ENCODE data around the gene IVNS1ABP.

DNA sequence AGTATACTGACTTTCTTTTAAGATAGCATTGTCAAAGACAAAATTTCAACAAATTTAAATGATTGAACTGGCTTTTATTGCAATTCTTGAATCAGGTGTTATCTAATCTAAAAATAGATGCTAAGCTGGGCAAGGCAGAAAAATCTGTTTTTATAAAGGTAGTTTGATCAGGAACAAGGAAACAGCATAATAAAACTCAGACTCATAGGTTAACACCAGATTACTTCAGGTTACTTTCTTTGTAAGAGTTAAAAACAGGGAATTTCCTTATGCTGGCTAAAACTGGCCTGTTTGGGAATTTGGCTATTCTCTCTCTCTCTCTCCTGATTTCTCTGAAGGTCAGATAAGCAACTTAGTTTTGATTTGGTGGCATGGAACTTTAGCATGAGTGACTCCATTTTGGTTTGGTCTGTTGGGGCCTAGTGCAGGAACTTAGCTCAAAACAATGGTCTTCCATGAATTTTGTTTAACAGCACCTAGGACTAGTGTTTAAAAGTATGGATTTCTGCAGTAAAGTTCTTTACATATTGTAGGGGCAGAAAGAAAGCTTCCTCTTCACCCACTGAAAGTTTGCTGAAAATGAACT lies 24.2 kb upstream of the IVNS1ABP start:
- TF ChIP-seq, protein P1, sequence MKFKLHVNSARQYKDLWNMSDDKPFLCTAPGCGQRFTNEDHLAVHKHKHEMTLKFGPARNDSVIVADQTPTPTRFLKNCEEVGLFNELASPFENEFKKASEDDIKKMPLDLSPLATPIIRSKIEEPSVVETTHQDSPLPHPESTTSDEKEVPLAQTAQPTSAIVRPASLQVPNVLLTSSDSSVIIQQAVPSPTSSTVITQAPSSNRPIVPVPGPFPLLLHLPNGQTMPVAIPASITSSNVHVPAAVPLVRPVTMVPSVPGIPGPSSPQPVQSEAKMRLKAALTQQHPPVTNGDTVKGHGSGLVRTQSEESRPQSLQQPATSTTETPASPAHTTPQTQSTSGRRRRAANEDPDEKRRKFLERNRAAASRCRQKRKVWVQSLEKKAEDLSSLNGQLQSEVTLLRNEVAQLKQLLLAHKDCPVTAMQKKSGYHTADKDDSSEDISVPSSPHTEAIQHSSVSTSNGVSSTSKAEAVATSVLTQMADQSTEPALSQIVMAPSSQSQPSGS (CRISPR knock-in tag; IDR thresholded peaks at IDR 0.05) = no peak
- TF ChIP-seq SIN3A (IDR thresholded peaks at IDR 0.05; ENCODE audit: borderline replicate concordance, low read depth, low read length) (no peak), POLR2AphosphoS5 (IDR thresholded peaks at IDR 0.05; ENCODE audit: low read depth, low read length) (no peak), HHEX (CRISPR knock-in tag; IDR thresholded peaks at IDR 0.05) (no peak), EP300 (IDR thresholded peaks at IDR 0.05; ENCODE audit: low read depth in 2 of 2, low read length in 2 of 2) (no peak), EP300 (CRISPR knock-in tag; IDR thresholded peaks at IDR 0.05; ENCODE audit: borderline replicate concordance) (no peak), ETV5 (CRISPR knock-in tag; IDR thresholded peaks at IDR 0.05; ENCODE audit: borderline replicate concordance) (no peak), ZNF552 (CRISPR knock-in tag; IDR thresholded peaks at IDR 0.05; ENCODE audit: borderline replicate concordance) (no peak), KAT2B (IDR thresholded peaks at IDR 0.05; ENCODE audit: borderline replicate concordance, low read depth, low read length) (no peak)
- TF ChIP-seq, protein P2, sequence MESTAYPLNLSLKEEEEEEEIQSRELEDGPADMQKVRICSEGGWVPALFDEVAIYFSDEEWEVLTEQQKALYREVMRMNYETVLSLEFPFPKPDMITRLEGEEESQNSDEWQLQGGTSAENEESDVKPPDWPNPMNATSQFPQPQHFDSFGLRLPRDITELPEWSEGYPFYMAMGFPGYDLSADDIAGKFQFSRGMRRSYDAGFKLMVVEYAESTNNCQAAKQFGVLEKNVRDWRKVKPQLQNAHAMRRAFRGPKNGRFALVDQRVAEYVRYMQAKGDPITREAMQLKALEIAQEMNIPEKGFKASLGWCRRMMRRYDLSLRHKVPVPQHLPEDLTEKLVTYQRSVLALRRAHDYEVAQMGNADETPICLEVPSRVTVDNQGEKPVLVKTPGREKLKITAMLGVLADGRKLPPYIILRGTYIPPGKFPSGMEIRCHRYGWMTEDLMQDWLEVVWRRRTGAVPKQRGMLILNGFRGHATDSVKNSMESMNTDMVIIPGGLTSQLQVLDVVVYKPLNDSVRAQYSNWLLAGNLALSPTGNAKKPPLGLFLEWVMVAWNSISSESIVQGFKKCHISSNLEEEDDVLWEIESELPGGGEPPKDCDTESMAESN (CRISPR knock-in tag; conservative IDR thresholded peaks at IDR 0.05) = no peak
- TF ChIP-seq, protein P3, sequence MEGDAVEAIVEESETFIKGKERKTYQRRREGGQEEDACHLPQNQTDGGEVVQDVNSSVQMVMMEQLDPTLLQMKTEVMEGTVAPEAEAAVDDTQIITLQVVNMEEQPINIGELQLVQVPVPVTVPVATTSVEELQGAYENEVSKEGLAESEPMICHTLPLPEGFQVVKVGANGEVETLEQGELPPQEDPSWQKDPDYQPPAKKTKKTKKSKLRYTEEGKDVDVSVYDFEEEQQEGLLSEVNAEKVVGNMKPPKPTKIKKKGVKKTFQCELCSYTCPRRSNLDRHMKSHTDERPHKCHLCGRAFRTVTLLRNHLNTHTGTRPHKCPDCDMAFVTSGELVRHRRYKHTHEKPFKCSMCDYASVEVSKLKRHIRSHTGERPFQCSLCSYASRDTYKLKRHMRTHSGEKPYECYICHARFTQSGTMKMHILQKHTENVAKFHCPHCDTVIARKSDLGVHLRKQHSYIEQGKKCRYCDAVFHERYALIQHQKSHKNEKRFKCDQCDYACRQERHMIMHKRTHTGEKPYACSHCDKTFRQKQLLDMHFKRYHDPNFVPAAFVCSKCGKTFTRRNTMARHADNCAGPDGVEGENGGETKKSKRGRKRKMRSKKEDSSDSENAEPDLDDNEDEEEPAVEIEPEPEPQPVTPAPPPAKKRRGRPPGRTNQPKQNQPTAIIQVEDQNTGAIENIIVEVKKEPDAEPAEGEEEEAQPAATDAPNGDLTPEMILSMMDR (CRISPR knock-in tag; IDR thresholded peaks at IDR 0.05) = no peak
- TF ChIP-seq, protein P4, sequence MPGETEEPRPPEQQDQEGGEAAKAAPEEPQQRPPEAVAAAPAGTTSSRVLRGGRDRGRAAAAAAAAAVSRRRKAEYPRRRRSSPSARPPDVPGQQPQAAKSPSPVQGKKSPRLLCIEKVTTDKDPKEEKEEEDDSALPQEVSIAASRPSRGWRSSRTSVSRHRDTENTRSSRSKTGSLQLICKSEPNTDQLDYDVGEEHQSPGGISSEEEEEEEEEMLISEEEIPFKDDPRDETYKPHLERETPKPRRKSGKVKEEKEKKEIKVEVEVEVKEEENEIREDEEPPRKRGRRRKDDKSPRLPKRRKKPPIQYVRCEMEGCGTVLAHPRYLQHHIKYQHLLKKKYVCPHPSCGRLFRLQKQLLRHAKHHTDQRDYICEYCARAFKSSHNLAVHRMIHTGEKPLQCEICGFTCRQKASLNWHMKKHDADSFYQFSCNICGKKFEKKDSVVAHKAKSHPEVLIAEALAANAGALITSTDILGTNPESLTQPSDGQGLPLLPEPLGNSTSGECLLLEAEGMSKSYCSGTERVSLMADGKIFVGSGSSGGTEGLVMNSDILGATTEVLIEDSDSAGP (CRISPR knock-in tag; IDR thresholded peaks at IDR 0.05; ENCODE audit: borderline replicate concordance) = no peak
- TF ChIP-seq, protein P5, sequence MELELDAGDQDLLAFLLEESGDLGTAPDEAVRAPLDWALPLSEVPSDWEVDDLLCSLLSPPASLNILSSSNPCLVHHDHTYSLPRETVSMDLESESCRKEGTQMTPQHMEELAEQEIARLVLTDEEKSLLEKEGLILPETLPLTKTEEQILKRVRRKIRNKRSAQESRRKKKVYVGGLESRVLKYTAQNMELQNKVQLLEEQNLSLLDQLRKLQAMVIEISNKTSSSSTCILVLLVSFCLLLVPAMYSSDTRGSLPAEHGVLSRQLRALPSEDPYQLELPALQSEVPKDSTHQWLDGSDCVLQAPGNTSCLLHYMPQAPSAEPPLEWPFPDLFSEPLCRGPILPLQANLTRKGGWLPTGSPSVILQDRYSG (CRISPR knock-in tag; IDR thresholded peaks at IDR 0.05) = no peak

All from HepG2 (cell line).